ENCODE results near the gene P4HTM. TPM values are rescaled to one million over a fixed set of nuclear protein-coding genes. Genes with fewer than 3 reads are reported as not detected.

The P4HTM gene
- total and polyA plus RNA-seq, 2 of the 4 experiments (the other 2 are of a cell fraction): 10.4 to 26.1 TPM

DNA sequence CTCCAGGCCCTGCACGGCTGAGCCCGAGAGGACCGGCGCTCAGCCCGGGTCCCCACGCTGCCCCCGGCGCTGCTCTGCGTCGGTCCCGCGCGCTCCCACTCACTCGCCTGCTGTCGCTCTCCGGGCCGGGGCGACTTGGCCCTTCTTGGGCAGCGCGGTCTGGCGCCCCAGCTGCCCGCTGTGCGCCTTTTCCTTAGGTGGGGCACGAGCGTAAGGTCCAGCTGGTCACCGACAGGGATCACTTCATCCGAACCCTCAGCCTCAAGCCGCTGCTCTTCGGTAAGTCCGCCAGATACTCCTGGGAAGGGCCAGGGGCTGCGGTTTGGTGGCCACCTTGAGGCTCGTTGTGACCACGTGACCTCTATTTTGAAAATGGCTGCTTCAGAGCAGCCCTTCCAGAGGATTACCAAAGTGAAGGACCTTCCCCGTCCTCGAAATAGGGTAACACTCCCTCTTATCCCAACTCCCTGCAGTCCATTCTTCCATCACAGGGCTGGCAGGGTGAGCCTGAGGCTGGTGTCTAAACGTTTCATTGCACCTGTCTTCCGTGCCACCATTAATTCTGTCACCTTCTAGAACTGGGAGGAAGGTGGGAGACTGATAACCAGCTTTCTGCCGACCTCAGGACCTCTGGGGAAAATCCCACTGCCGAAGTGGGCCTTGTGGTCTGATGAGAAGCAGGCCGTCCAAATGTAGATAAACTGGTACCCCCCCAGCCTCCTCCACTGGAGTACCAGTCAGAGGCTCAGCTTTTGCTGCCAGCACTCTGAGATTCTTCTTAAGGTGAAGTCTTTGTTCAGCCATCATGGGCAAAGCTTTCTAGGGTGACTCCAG lies 812 bp downstream of the P4HTM start:
- Histone ChIP-seq H2AK9ac (replicated peaks; ENCODE audit: low read depth, low read length, poor library complexity) (peak overlapping the region; percentile 96), H3K4me2 (ENCODE audit: low read depth, low read length) (peak overlapping the region; percentile 95), H4K5ac (ENCODE audit: low read depth, low read length) (peak overlapping the region; percentile 46), H3K56ac (ENCODE audit: extremely low read depth, insufficient read depth, low read length) (no peak overlapping the region; the same call in 1 of the 2 replicates), H3K4me3 (ENCODE audit: insufficient read depth, low read depth, low read length) (peak overlapping the region; percentile 72), H3K79me1 (ENCODE audit: low read depth in 1 of 2, low read length in 2 of 2) (peaks cover 24 to 47% of the 10 kb centered on the region in 2 experiments), H3K27me3 (ENCODE audit: control insufficient read depth, insufficient read depth, low read length) (no peaks in the 10 kb centered on the region), H4K20me1 (ENCODE audit: insufficient read depth, low read length) (no peaks in the 10 kb centered on the region; the same call in 1 of the 2 replicates), H3K27ac (ENCODE audit: insufficient read depth, low read length) (peak overlapping the region; percentile 68), H3K9me3 (ENCODE audit: control insufficient read depth, insufficient read depth, low read length) (no peaks in the 10 kb centered on the region), H3K4ac (ENCODE audit: low read depth, low read length) (peak overlapping the region; percentile 91), H3K4me1 (ENCODE audit: control insufficient read depth, insufficient read depth, low read length) (peaks cover 14% of the 10 kb centered on the region), H3K9me1 (ENCODE audit: insufficient read depth, low read length) (peaks cover 7% of the 10 kb centered on the region), H2BK120ac (ENCODE audit: low read depth, low read length) (no peak overlapping the region), H2BK15ac (ENCODE audit: low read depth, low read length) (no peak overlapping the region), H2AFZ (replicated peaks; ENCODE audit: low read length, poor library complexity) (peak overlapping the region; percentile 96), H3K18ac (ENCODE audit: low read depth, low read length) (peak overlapping the region; percentile 1; the same call in 1 of the 2 replicates), H4K8ac (ENCODE audit: low read depth in 2 of 2, low read length in 2 of 2) (peak overlapping the region; percentile 26 to 88), H4K91ac (ENCODE audit: insufficient read depth, low read depth, low read length) (peak overlapping the region; percentile 55), H3K9ac (ENCODE audit: low read depth, low read length) (peak overlapping the region; percentile 74), H2AK5ac (ENCODE audit: low read depth, low read length) (peak overlapping the region; percentile 93), H2BK5ac (ENCODE audit: low read depth, low read length, poor library complexity, severe bottlenecking) (peak overlapping the region; percentile 91), H3K23ac (ENCODE audit: low read depth, low read length) (peak overlapping the region; percentile 91), H3K14ac (replicated peaks; ENCODE audit: low read depth, low read length) (peak overlapping the region; percentile 85), H3K36me3 (ENCODE audit: control insufficient read depth, insufficient read depth, low read length) (peaks cover 4% of the 10 kb centered on the region; the same call in 1 of the 2 replicates), H2BK20ac (ENCODE audit: low read depth, low read length) (no peak overlapping the region)
- TF ChIP-seq CHD1 (IDR thresholded peaks at IDR 0.05; ENCODE audit: low read depth, low read length): no peak
- TF ChIP-seq, protein P1, sequence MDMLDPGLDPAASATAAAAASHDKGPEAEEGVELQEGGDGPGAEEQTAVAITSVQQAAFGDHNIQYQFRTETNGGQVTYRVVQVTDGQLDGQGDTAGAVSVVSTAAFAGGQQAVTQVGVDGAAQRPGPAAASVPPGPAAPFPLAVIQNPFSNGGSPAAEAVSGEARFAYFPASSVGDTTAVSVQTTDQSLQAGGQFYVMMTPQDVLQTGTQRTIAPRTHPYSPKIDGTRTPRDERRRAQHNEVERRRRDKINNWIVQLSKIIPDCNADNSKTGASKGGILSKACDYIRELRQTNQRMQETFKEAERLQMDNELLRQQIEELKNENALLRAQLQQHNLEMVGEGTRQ (IDR thresholded peaks at IDR 0.05; ENCODE audit: low read depth, low read length): peak; percentile 90
- TF ChIP-seq FOS (IDR thresholded peaks at IDR 0.05; ENCODE audit: low read depth, low read length): no peak
- DNase-seq: no peak
- ATAC-seq (ENCODE audit: low read depth): peak; percentile 2
- CTCF ChIA-PET: no interaction called here
- WGBS, 2 experiments (ENCODE audit: extremely low coverage in 2 of 2, insufficient read length in 1 of 2): 1% methylated on average over 20 of the region's 40 CpGs; no CpG with 5 or more reads in 1 of the 2 experiments
- in situ Hi-C loops (cut with MboI; ENCODE audit: low sequenced_read_pairs) (no loop called here), intact Hi-C loops (cut with micrococcal nuclease) (no loop called here), dilution Hi-C loops (cut with HindIII; ENCODE audit: low sequenced_read_pairs, unreplicated experiment) (no loop called here)
- POLR2A ChIA-PET (ENCODE audit: unreplicated experiment): no interaction called here
- BruUV-seq (replicated peaks): no TSS peak

All from IMR-90 (cell line).